Measurements from ENCODE around the gene AKNAD1.

- TF ChIP-seq GATA2 (IDR thresholded peaks at IDR 0.05; ENCODE audit: low read depth, low read length) (no peak), GATA3 (IDR thresholded peaks at IDR 0.05; ENCODE audit: low read depth, low read length) (no peak)
These were observed 39.1 kb downstream of the AKNAD1 start for GRCh38 chr1:108817811-108818210.

All from SH-SY5Y (cell line).